Loucy (cell line): ENCODE results near the gene CD244.

Experiments used
- H2AFZ ChIP-seq: fragments of 200-600 bp; sonication (generic); 2 replicates; pipeline ENCODE4 v1.6.0; 2016; ENCODE audit warnings: antibody characterized with exemption, mild to moderate bottlenecking, low read length, moderate library complexity
- H3F3A ChIP-seq: fragments of 200-600 bp; 2 replicates; pipeline ENCODE4 v1.6.0; 2016; ENCODE audit warnings: antibody characterized with exemption, low read depth, mild to moderate bottlenecking
- H3K27me3 ChIP-seq: fragments of 200-600 bp; sonication (generic); 2 replicates; pipeline ENCODE4 v1.6.1; 2014; ENCODE audit warnings: low read length, mild to moderate bottlenecking; ENCODE audit not compliant: insufficient read depth, poor library complexity, severe bottlenecking
- H3K36me3 ChIP-seq: fragments of 200-600 bp; sonication (generic); 2 replicates; pipeline ENCODE4 v1.6.1; 2016; ENCODE audit warnings: low read length; ENCODE audit not compliant: insufficient read depth
- H3K4me1 ChIP-seq: fragments of 200-600 bp; sonication (generic); 2 replicates; pipeline ENCODE4 v1.5.1; 2014; ENCODE audit warnings: low read length, mild to moderate bottlenecking; ENCODE audit not compliant: insufficient read depth, poor library complexity, severe bottlenecking
- H3K4me2 ChIP-seq: fragments of 200-600 bp; sonication (generic); 2 replicates; pipeline ENCODE4 v1.6.0; 2014; ENCODE audit warnings: antibody characterized with exemption, low read length, low read depth, mild to moderate bottlenecking; ENCODE audit not compliant: poor library complexity, severe bottlenecking
- H3K4me3 ChIP-seq: fragments of 200-600 bp; sonication (generic); 2 replicates; pipeline ENCODE4 v1.5.1; 2014; ENCODE audit warnings: low read length, mild to moderate bottlenecking, mixed read lengths; ENCODE audit not compliant: poor library complexity, severe bottlenecking
- H3K79me2 ChIP-seq: fragments of 200-600 bp; sonication (generic); 2 replicates; pipeline ENCODE4 v1.6.1; 2014; ENCODE audit warnings: low read length; ENCODE audit not compliant: insufficient read depth
- H3K9ac ChIP-seq: fragments of 200-600 bp; sonication (generic); 2 replicates; pipeline ENCODE4 v1.6.0; 2014; ENCODE audit warnings: mild to moderate bottlenecking, low read depth, low read length, moderate library complexity; ENCODE audit not compliant: poor library complexity, severe bottlenecking
- H3K9me2 ChIP-seq: fragments of 200-600 bp; sonication (generic); replicated peaks from 2 replicates; pipeline ENCODE4 v1.6.1; 2016; ENCODE audit warnings: low read depth, low read length, mixed read lengths
- H3K9me3 ChIP-seq: fragments of 200-600 bp; sonication (generic); 2 replicates; pipeline ENCODE4 v1.6.1; 2014; ENCODE audit warnings: mild to moderate bottlenecking, antibody characterized with exemption, low read length, low read depth; ENCODE audit not compliant: insufficient read depth
- H4K20me1 ChIP-seq: fragments of 200-600 bp; sonication (generic); 2 replicates; pipeline ENCODE4 v1.6.0; 2014; ENCODE audit warnings: antibody characterized with exemption, low read length, mild to moderate bottlenecking; ENCODE audit not compliant: insufficient read depth, poor library complexity, severe bottlenecking
- EZH2phosphoT487 ChIP-seq: fragments of 200-600 bp; IDR thresholded peaks from 2 replicates; pipeline ENCODE4 v1.6.1; 2018; ENCODE audit warnings: antibody characterized with exemption, mild to moderate bottlenecking, moderate library complexity, borderline replicate concordance
- TF ChIP-seq, protein P1 (sequence below): fragments of 200-600 bp; sonication (generic); conservative IDR thresholded peaks from 2 replicates; pipeline ENCODE4 v1.5.1; 2014; ENCODE audit warnings: mild to moderate bottlenecking, antibody characterized with exemption, low read length

The CD244 gene

GRCh38 chr1:160798439-160798838 is 64.2 kb downstream of the CD244 start:
- Histone ChIP-seq H3K9ac (no peak overlapping the region), H3K4me3 (no peak overlapping the region), H3K4me1 (peaks cover 19% of the 10 kb centered on the region), H3K4me2 (peak overlapping the region; percentile 35), H3K36me3 (no peaks in the 10 kb centered on the region), H3K9me3 (no peaks in the 10 kb centered on the region), H2AFZ (peak overlapping the region; percentile 73), H3F3A (no peaks in the 10 kb centered on the region), H3K79me2 (no peaks in the 10 kb centered on the region), H3K27me3 (no peaks in the 10 kb centered on the region), H3K9me2 (no peaks in the 10 kb centered on the region), H4K20me1 (no peaks in the 10 kb centered on the region)
- TF ChIP-seq EZH2phosphoT487, result no peak
- TF ChIP-seq, protein P1, sequence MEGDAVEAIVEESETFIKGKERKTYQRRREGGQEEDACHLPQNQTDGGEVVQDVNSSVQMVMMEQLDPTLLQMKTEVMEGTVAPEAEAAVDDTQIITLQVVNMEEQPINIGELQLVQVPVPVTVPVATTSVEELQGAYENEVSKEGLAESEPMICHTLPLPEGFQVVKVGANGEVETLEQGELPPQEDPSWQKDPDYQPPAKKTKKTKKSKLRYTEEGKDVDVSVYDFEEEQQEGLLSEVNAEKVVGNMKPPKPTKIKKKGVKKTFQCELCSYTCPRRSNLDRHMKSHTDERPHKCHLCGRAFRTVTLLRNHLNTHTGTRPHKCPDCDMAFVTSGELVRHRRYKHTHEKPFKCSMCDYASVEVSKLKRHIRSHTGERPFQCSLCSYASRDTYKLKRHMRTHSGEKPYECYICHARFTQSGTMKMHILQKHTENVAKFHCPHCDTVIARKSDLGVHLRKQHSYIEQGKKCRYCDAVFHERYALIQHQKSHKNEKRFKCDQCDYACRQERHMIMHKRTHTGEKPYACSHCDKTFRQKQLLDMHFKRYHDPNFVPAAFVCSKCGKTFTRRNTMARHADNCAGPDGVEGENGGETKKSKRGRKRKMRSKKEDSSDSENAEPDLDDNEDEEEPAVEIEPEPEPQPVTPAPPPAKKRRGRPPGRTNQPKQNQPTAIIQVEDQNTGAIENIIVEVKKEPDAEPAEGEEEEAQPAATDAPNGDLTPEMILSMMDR, result no peak

- Histone ChIP-seq H3K9me3 (no peaks in the 10 kb centered on the region), H3K79me2 (no peaks in the 10 kb centered on the region), H3K9ac (no peak overlapping the region), H2AFZ (peak overlapping the region; percentile 73), H3K36me3 (no peaks in the 10 kb centered on the region), H4K20me1 (no peaks in the 10 kb centered on the region), H3K4me3 (no peak overlapping the region), H3K27me3 (no peaks in the 10 kb centered on the region), H3F3A (no peaks in the 10 kb centered on the region), H3K9me2 (no peaks in the 10 kb centered on the region), H3K4me2 (peak overlapping the region; percentile 35), H3K4me1 (peaks cover 19% of the 10 kb centered on the region)
- TF ChIP-seq, protein P1, result no peak
- TF ChIP-seq EZH2phosphoT487, result no peak
These were observed 64.8 kb downstream of the CD244 start for GRCh38 chr1:160797861-160798273.

GRCh38 chr1:160797271-160797709 is 65.4 kb downstream of the CD244 start:
- no peak overlapping the region for H3K9ac ChIP-seq
- H4K20me1 ChIP-seq, result no peaks in the 10 kb centered on the region
- H3K4me3 ChIP-seq, result no peak overlapping the region
- peaks cover 19% of the 10 kb centered on the region for H3K4me1 ChIP-seq
- peak overlapping the region; percentile 35 for H3K4me2 ChIP-seq
- H3K79me2 ChIP-seq, result no peaks in the 10 kb centered on the region
- 0 out of 2 replicates have a peak overlapping the region, but pooled peaks have one; percentile 0 for H2AFZ ChIP-seq
- no peaks in the 10 kb centered on the region for H3F3A ChIP-seq
- H3K9me2 ChIP-seq, result no peaks in the 10 kb centered on the region
- TF ChIP-seq, protein P1, result no peak
- no peak for TF ChIP-seq EZH2phosphoT487
- H3K36me3 ChIP-seq, result no peaks in the 10 kb centered on the region
- no peaks in the 10 kb centered on the region for H3K27me3 ChIP-seq
- H3K9me3 ChIP-seq, result no peaks in the 10 kb centered on the region
